22Rv1 (cell line): ENCODE results near the gene EXOSC10.
A peak's percentile ranks its signal among the peaks of the same experiment; 100 is the strongest.
"Not testable (repeated sequence)": the region's sequence is repeated elsewhere in the genome, so short reads cannot be mapped to it uniquely, and the experiment has no call there.

ENCODE experiments used
- H3K27ac ChIP-seq: fragments of 450-650 bp; 2 replicates; pipeline ENCODE4 v1.5.1; 2017
- CTCF ChIP-seq: fragments of 450-650 bp; IDR thresholded peaks from 2 replicates; pipeline ENCODE4 v1.5.1; 2017; ENCODE audit warnings: mild to moderate bottlenecking
- ZFX ChIP-seq: fragments of 450-650 bp; IDR thresholded peaks from 2 replicates; pipeline ENCODE4 v1.6.1; 2017; ENCODE audit warnings: antibody characterized with exemption, borderline replicate concordance

The EXOSC10 gene

GRCh38 chr1:11025618-11026017 is 74.1 kb downstream of the EXOSC10 start:
- TF ChIP-seq CTCF (no peak), ZFX (no peak)
- H3K27ac ChIP-seq, result peak overlapping the region; percentile 0; the same call in 1 of the 2 replicates

- no peak overlapping the region for H3K27ac ChIP-seq
- TF ChIP-seq ZFX (no peak), CTCF (no peak)
Measured at GRCh38 chr1:11024874-11025203, 74.8 kb downstream of the EXOSC10 start.

GRCh38 chr1:11024154-11024873 is 75.4 kb downstream of the EXOSC10 start:
- TF ChIP-seq CTCF, result no peak
- H3K27ac ChIP-seq, result peak overlapping the region; percentile 5; the same call in 1 of the 2 replicates

GRCh38 chr1:11023201-11023600 is 76.5 kb downstream of the EXOSC10 start:
- H3K27ac ChIP-seq, result no peak overlapping the region
- TF ChIP-seq CTCF, result no peak
- no peak for TF ChIP-seq ZFX

- no peak for TF ChIP-seq ZFX
- TF ChIP-seq CTCF, result no peak
- no peak overlapping the region for H3K27ac ChIP-seq
Measured at GRCh38 chr1:11019971-11020370, 79.7 kb downstream of the EXOSC10 start.

GRCh38 chr1:11019358-11019757 is 80.3 kb downstream of the EXOSC10 start:
- H3K27ac ChIP-seq, result not testable (repeated sequence)
